Tibial nerve (tissue), 4 donors: ENCODE results near the gene GSTT4. TPM values are rescaled to one million over a fixed set of nuclear protein-coding genes. Genes with fewer than 3 reads are reported as not detected.

Experiments
- DNase-seq, 2 donors: peaks; one replicate each; pipeline ENCODE4 v3.0.0-alpha.2; 2019; ENCODE audit warnings: low spot score in 2 of 2
- H3K27ac ChIP-seq, 4 donors: fragments of 200-600 bp; sonication (generic) in 3 of 4; one replicate each; pipeline ENCODE4 v1.5.1; 2017 to 2019; ENCODE audit warnings: mild to moderate bottlenecking in 1 of 4
- H3K27me3 ChIP-seq, 2 donors: fragments of 200-600 bp; sonication (generic) in 1 of 2; one replicate each; pipeline versions ENCODE4 v1.5.1 to v1.6.0; 2017 to 2019
- H3K36me3 ChIP-seq, 3 donors: fragments of 200-600 bp; sonication (generic); one replicate each; pipeline ENCODE4 v1.5.1; 2018 to 2019
- H3K4me1 ChIP-seq, 4 donors: fragments of 200-600 bp; sonication (generic) in 3 of 4; one replicate each; pipeline ENCODE4 v1.5.1; 2017 to 2019
- H3K4me3 ChIP-seq, 4 donors: fragments of 200-600 bp; sonication (generic) in 3 of 4; one replicate each; pipeline ENCODE4 v1.5.1; 2017 to 2019; ENCODE audit warnings: mild to moderate bottlenecking in 1 of 4, moderate library complexity in 1 of 4
- H3K9me3 ChIP-seq, 4 donors: fragments of 200-600 bp; sonication (generic) in 3 of 4; one replicate each; pipeline ENCODE4 v1.5.1; 2017 to 2019
- CTCF ChIP-seq, 5 experiments: fragments of 200-600 bp in 3 of 5; fragments of 450-650 bp in 2 of 5; sonication (generic) in 3 of 5; IDR thresholded peaks; one replicate each; pipeline ENCODE4 v1.5.1; 2016 to 2019; ENCODE audit warnings: antibody characterized with exemption in 5 of 5, mild to moderate bottlenecking in 3 of 5, moderate library complexity in 2 of 5
- EP300 ChIP-seq, 2 donors: sonication (generic); formaldehyde crosslinking; IDR thresholded peaks; one replicate each; pipeline ENCODE4 v1.6.1; 2017; ENCODE audit warnings: antibody characterized with exemption in 2 of 2, mild to moderate bottlenecking in 1 of 2
- POLR2A ChIP-seq, 2 donors: fragments of 450-650 bp; IDR thresholded peaks; one replicate each; pipeline ENCODE4 v1.6.1; 2017; ENCODE audit warnings: antibody characterized with exemption in 2 of 2, mild to moderate bottlenecking in 2 of 2, moderate library complexity in 2 of 2
- WGBS, 2 donors: methylation state at CpG; one replicate each; pipeline ENCODE4 v1.1.5; 2018; 5-methylcytosine and 5-hydroxymethylcytosine counted together
- total RNA-seq, 4 donors: library from RNA; depleted of rRNA; stranded (reverse); fragments of >200 nt; gene quantifications; one replicate each; pipeline ENCODE4 v1.1.0, GENCODE V29; 2016

The GSTT4 gene
- total RNA-seq, 4 donors from 2014 or later = not detected

- TF ChIP-seq CTCF (IDR thresholded peaks at IDR 0.05) (no peak), EP300 (IDR thresholded peaks at IDR 0.05) (no peak), POLR2A (IDR thresholded peaks at IDR 0.05) (no peak)
- H3K4me3 ChIP-seq = no peak overlapping the region
- peaks cover 0 to 15% (median 0%) of the 10 kb centered on the region in 3 donors for H3K36me3 ChIP-seq
- no peak overlapping the region for H3K27ac ChIP-seq
- DNase-seq = no peak
- H3K9me3 ChIP-seq = peaks cover 0 to 9% (median 0%) of the 10 kb centered on the region in 4 donors
- H3K27me3 ChIP-seq = no peaks in the 10 kb centered on the region
- H3K4me1 ChIP-seq = no peaks in the 10 kb centered on the region
- WGBS, 2 donors = 83 to 85% methylated on average over 2 of the region's 2 CpGs
Measured at GRCh38 chr22:24026056-24026455, 20.8 kb upstream of the GSTT4 start.

- peaks cover 0 to 12% (median 0%) of the 10 kb centered on the region in 3 donors for H3K36me3 ChIP-seq
- TF ChIP-seq EP300 (IDR thresholded peaks at IDR 0.05) = no peak
- no peak for TF ChIP-seq CTCF (IDR thresholded peaks at IDR 0.05)
- TF ChIP-seq POLR2A (IDR thresholded peaks at IDR 0.05) = no peak
- H3K27me3 ChIP-seq = no peaks in the 10 kb centered on the region
Measured at GRCh38 chr22:24025475-24025874, 20.2 kb upstream of the GSTT4 start.

GRCh38 chr22:24024354-24024753 is 19.1 kb upstream of the GSTT4 start:
- no peaks in the 10 kb centered on the region for H3K4me1 ChIP-seq
- peaks cover 0 to 9% (median 0%) of the 10 kb centered on the region in 4 donors for H3K9me3 ChIP-seq
- no peak overlapping the region for H3K27ac ChIP-seq
- whole genome bisulfite sequencing, 2 donors = 96 to 98% methylated on average over 3 of the region's 3 CpGs
- DNase-seq = no peak
- peaks cover 0 to 12% (median 0%) of the 10 kb centered on the region in 3 donors for H3K36me3 ChIP-seq
- no peak overlapping the region for H3K4me3 ChIP-seq
- no peaks in the 10 kb centered on the region for H3K27me3 ChIP-seq
- TF ChIP-seq CTCF (IDR thresholded peaks at IDR 0.05) (no peak), EP300 (IDR thresholded peaks at IDR 0.05) (no peak), POLR2A (IDR thresholded peaks at IDR 0.05) (no peak)

More at GRCh38 chr22:24025475-24025874, 20.2 kb upstream of the GSTT4 start:
- WGBS, 2 donors = 79 to 90% methylated on average over 6 of the region's 6 CpGs
- Histone ChIP-seq H3K4me1 (no peaks in the 10 kb centered on the region), H3K27ac (no peak overlapping the region), H3K4me3 (no peak overlapping the region), H3K9me3 (peaks cover 0 to 9% (median 0%) of the 10 kb centered on the region in 4 donors)
- no peak for DNase-seq

DNA sequence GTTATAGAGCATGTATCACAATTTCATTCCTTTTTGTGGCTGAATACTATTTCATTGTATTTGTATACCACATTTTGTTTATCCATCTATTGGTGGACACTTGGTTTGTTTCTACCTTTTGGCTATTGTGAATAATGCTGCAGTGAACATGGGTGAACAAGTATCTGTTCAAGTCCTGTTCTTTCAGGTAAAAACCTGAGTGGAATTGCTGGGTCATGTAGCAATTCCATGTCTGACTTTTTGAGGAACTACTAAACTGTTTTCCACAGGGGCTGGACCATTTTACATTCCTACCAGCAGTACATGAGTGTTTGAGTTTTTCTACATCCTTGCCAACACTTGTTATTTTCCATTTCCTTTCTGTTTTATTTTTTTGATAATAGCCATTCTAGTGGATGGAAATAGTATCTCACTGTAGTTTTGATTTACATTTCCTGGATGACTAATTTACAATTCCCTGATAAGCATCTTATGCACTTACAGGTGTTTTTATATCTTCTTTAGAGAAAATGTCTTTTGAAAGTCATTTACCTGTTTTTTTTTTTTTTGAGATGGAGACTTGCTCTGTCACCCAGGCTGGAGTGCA is 18.0 kb upstream of the GSTT4 start:
- Histone ChIP-seq H3K27ac (no peak overlapping the region), H3K9me3 (peaks cover 0 to 9% (median 0%) of the 10 kb centered on the region in 4 donors), H3K4me3 (no peak overlapping the region), H3K4me1 (no peaks in the 10 kb centered on the region), H3K36me3 (peaks cover 0 to 12% (median 0%) of the 10 kb centered on the region in 3 donors), H3K27me3 (no peaks in the 10 kb centered on the region)
- TF ChIP-seq EP300 (IDR thresholded peaks at IDR 0.05) = no peak
- no peak for TF ChIP-seq CTCF (IDR thresholded peaks at IDR 0.05)
- TF ChIP-seq POLR2A (IDR thresholded peaks at IDR 0.05) = no peak
- DNase-seq = no peak

DNA sequence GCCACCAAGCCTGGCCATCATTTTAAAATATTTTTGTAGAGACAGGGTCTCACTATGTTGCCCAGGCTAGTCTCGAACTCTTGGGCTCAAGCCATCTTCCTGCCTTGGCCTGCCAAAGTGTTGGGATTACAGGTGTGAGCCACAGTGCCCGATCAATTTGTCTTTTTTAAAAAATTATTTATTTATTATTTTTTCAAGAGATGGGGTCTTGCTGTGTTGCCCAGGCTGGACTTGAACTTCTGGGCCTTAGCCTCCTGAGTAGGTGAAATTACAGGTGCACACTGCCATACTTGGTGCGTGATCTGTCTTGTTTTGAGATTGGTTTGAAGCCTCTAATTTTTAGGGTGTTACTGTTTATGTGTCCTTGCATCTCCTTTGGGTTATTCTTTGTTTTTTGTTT is 16.1 kb upstream of the GSTT4 start:
- no peaks in the 10 kb centered on the region for H3K4me1 ChIP-seq
- TF ChIP-seq EP300 (IDR thresholded peaks at IDR 0.05) (no peak), CTCF (IDR thresholded peaks at IDR 0.05) (no peak), POLR2A (IDR thresholded peaks at IDR 0.05) (no peak)
- H3K4me3 ChIP-seq = no peak overlapping the region
- no peak for DNase-seq
- H3K9me3 ChIP-seq = peaks cover 0 to 9% (median 2%) of the 10 kb centered on the region in 4 donors
- no peak overlapping the region for H3K27ac ChIP-seq
- peaks cover 0 to 21% (median 0%) of the 10 kb centered on the region in 3 donors for H3K36me3 ChIP-seq
- H3K27me3 ChIP-seq = no peaks in the 10 kb centered on the region
- 98% methylated on average over 3 of the region's 3 CpGs for WGBS, 2 donors
